ENCODE data around the gene EGFL7. TPM values are rescaled to one million over a fixed set of nuclear protein-coding genes. Genes with fewer than 3 reads are reported as not detected.

Gene EGFL7
- total RNA-seq, 2 donors from 2014 or later, result 91.4 to 118 TPM

GRCh38 chr9:136681029-136681428 lies 18.3 kb downstream of the EGFL7 start:
- intact Hi-C loops (cut with DNase I), result no loop called here
- DNase-seq (ENCODE audit: low spot score), result no peak

GRCh38 chr9:136681945-136682699 lies 19.4 kb downstream of the EGFL7 start:
- DNase-seq (ENCODE audit: low spot score), result no peak
- intact Hi-C loops (cut with DNase I), result no loop called here

GRCh38 chr9:136682710-136683109 lies 20.0 kb downstream of the EGFL7 start:
- DNase-seq (ENCODE audit: low spot score), result no peak
- intact Hi-C loops (cut with DNase I), result no loop called here

- intact Hi-C loops (cut with DNase I), result no loop called here
- DNase-seq (ENCODE audit: low spot score), result no peak
Measured at GRCh38 chr9:136683173-136683745, 20.5 kb downstream of the EGFL7 start.

GRCh38 chr9:136683755-136684154 lies 21.0 kb downstream of the EGFL7 start:
- intact Hi-C loops (cut with DNase I), result no loop called here
- no peak for DNase-seq (ENCODE audit: low spot score)

GRCh38 chr9:136684339-136684738 lies 21.6 kb downstream of the EGFL7 start:
- intact Hi-C loops (cut with DNase I), result no loop called here

GRCh38 chr9:136684799-136685198 lies 22.1 kb downstream of the EGFL7 start:
- no peak for DNase-seq (ENCODE audit: low spot score)
- intact Hi-C loops (cut with DNase I), result no loop called here

More at GRCh38 chr9:136684339-136684738, 21.6 kb downstream of the EGFL7 start:
- DNase-seq (ENCODE audit: low spot score), result no peak

- DNase-seq (ENCODE audit: low spot score), result no peak
- intact Hi-C loops (cut with DNase I), result no loop called here
Measured at GRCh38 chr9:136685216-136685615, 22.5 kb downstream of the EGFL7 start.

GRCh38 chr9:136685790-136686533 lies 23.2 kb downstream of the EGFL7 start:
- DNase-seq (ENCODE audit: low spot score), result no peak
- intact Hi-C loops (cut with DNase I), result no loop called here

GRCh38 chr9:136686534-136686793 lies 23.7 kb downstream of the EGFL7 start:
- intact Hi-C loops (cut with DNase I), result no loop called here
- no peak for DNase-seq (ENCODE audit: low spot score)

- peak; percentile 93 for DNase-seq (ENCODE audit: low spot score)
- intact Hi-C loops (cut with DNase I), result loop anchor here in 1 of 2 donors (1.0 kb wide), 1 partner anchor 36 kb away; no protein-coding TSS in a partner anchor
Measured at GRCh38 chr9:136686794-136687711, 24.3 kb downstream of the EGFL7 start, which contains the start of gene AGPAT2. AGPAT2 (minus strand) TSS chr9:136687457; CDS start chr9:136687357, 100 bp downstream.

GRCh38 chr9:136687721-136688223 lies 25.1 kb downstream of the EGFL7 start:
- DNase-seq (ENCODE audit: low spot score), result no peak
- intact Hi-C loops (cut with DNase I), result loop anchor here in 1 of 2 donors (1.0 kb wide), 1 partner anchor 36 kb away; no protein-coding TSS in a partner anchor

GRCh38 chr9:136688274-136689107 lies 25.8 kb downstream of the EGFL7 start:
- no peak for DNase-seq (ENCODE audit: low spot score)
- intact Hi-C loops (cut with DNase I), result no loop called here

GRCh38 chr9:136689108-136689460 lies 26.4 kb downstream of the EGFL7 start:
- no peak for DNase-seq (ENCODE audit: low spot score)
- intact Hi-C loops (cut with DNase I), result no loop called here

- intact Hi-C loops (cut with DNase I), result no loop called here
- no peak for DNase-seq (ENCODE audit: low spot score)
Measured at GRCh38 chr9:136690104-136690805, 27.5 kb downstream of the EGFL7 start.

GRCh38 chr9:136690806-136691261 lies 28.1 kb downstream of the EGFL7 start:
- intact Hi-C loops (cut with DNase I), result no loop called here
- no peak for DNase-seq (ENCODE audit: low spot score)

- DNase-seq (ENCODE audit: low spot score), result no peak
- intact Hi-C loops (cut with DNase I), result no loop called here
Measured at GRCh38 chr9:136691316-136692184, 28.8 kb downstream of the EGFL7 start.

All from posterior vena cava (tissue), 2 donors.